ENCODE results near the gene ACP6.

ACP6 gene

DNA sequence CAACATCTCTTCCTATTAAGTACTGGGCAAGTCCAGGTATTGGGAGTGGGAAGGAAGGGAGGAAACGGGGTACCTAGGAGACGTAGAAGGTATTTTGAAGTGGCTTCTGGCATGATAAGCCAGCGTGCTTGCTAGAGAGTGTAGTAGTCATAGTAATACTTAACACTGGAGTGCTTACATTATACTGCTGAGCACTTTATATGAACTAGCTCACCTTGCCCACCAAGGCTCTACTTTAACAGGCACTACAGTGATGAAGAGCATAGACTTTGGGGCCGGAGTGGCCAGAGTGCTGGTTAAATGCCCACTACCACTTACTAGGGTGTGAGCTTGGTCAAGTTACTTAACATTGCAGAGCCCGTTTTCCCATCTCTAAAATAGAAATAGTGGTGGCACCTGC is 61.7 kb downstream of the ACP6 start:
- no peak overlapping the region for H2AFZ ChIP-seq (ENCODE audit: low read length, unreplicated experiment)
- no peaks in the 10 kb centered on the region for H3K27me3 ChIP-seq (ENCODE audit: insufficient read depth, low read length)
- H3K4me3 ChIP-seq (ENCODE audit: low read depth, low read length), result no peak overlapping the region
- no peaks in the 10 kb centered on the region for H3K79me2 ChIP-seq (ENCODE audit: control insufficient read depth, insufficient read depth, low read length, unreplicated experiment)
- no peak overlapping the region for H3K27ac ChIP-seq (ENCODE audit: low read depth, low read length)
- H3K36me3 ChIP-seq (ENCODE audit: insufficient read depth, low read length), result peaks cover 16% of the 10 kb centered on the region
- H3K4me1 ChIP-seq (ENCODE audit: control insufficient read depth, insufficient read depth, low read length, unreplicated experiment), result no peaks in the 10 kb centered on the region

DNA sequence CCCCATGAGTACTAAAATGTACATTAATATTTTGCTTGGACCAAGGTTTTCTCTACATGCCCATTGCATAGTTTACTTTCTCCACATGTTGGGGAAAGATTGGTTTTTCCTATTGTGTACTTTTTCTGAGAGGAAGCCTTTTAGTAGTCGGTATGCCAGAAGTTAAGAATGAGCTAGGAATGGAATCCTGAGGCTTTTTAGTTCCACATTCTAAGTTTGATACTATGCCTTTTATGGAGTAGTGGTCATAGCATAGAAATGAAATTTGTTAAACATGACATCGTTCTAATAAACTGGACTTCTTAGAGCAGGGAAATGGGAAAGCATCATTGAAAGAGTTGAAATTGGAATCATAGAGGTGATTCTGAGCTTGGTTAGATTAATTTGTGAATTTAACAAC is 64.7 kb downstream of the ACP6 start:
- H3K4me1 ChIP-seq (ENCODE audit: control insufficient read depth, insufficient read depth, low read length, unreplicated experiment), result peaks cover 7% of the 10 kb centered on the region
- H3K36me3 ChIP-seq (ENCODE audit: insufficient read depth, low read length), result peaks cover 10% of the 10 kb centered on the region
- H2AFZ ChIP-seq (ENCODE audit: low read length, unreplicated experiment), result no peak overlapping the region
- H3K27me3 ChIP-seq (ENCODE audit: insufficient read depth, low read length), result no peaks in the 10 kb centered on the region
- H3K4me3 ChIP-seq (ENCODE audit: low read depth, low read length), result no peak overlapping the region
- no peak overlapping the region for H3K27ac ChIP-seq (ENCODE audit: low read depth, low read length)
- H3K79me2 ChIP-seq (ENCODE audit: control insufficient read depth, insufficient read depth, low read length, unreplicated experiment), result no peaks in the 10 kb centered on the region

DNA sequence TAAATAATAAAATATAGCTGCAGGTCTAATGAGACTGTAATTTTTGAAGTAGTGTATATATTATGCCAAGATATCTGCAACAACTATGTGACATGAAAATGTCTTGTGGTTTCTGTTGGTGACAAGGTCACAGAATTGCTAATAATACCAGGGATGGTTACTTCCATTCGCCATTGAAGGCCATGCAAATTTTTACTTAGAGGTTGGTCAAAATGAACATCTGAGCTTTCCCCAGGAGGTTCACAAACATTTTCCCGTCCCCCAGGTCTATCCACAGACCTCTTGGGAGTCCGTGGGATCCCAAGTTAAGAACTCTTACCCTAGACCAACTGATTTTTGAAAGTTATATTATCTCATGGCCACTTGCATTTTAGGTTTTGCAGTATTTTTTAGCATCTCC is 66.3 kb downstream of the ACP6 start:
- Histone ChIP-seq H3K27ac (ENCODE audit: low read depth, low read length) (no peak overlapping the region), H3K79me2 (ENCODE audit: control insufficient read depth, insufficient read depth, low read length, unreplicated experiment) (no peaks in the 10 kb centered on the region), H3K4me3 (ENCODE audit: low read depth, low read length) (no peak overlapping the region)

DNA sequence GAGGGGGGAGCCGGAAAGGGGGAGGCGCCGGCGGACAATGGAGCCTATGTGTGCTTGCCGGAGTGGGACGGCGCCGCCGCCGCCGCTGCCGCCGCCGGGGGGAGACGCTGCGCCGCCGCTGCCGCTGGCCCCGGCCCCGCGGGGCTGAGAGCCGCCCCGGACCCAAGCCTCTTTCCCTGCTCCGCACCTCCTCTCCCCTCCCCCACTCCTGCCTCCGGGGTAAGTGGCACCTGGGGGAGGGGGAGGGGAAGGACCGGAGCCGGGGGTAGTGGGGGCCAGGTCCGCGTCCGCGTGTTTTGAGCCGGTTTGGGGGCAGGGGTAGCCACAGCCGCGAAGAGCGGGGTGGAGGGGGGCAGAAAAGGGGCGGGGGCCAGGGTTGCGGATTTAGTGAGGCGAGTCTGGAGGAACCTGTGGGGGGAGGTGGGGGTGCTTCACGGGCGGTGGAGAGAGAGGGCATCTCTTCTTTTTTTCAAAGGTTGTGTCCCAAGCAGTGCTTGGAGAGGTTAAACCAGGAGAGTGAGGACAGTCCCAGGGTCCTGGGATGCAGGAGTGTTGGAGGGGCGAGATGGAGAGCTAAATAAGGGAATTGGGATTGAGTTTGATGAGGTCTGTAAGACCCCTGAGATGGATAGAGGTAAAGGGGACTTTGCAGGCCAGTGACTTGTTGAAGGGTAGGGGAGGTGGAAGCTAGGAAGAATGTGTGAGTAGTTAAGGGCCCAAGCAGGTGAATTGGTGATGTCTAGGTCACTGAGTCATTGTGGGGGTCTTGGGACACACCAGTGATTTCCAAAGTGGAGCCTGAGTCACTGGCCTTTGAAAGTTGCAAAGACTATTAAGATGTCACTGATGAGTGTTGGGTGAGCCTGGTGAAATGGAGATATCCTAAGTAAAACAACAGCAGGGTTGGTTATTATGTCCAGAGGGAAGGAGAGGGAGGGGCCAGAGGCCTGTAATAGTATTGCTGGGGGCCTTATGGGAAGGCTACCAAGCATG is 69.9 kb downstream of the ACP6 start:
- Histone ChIP-seq H3K79me2 (ENCODE audit: control insufficient read depth, insufficient read depth, low read length, unreplicated experiment) (no peaks in the 10 kb centered on the region), H2AFZ (ENCODE audit: low read length, unreplicated experiment) (peak overlapping the region; percentile 72), H3K4me1 (ENCODE audit: control insufficient read depth, insufficient read depth, low read length, unreplicated experiment) (peaks cover 12% of the 10 kb centered on the region), H3K27me3 (ENCODE audit: insufficient read depth, low read length) (peaks cover 22% of the 10 kb centered on the region), H3K36me3 (ENCODE audit: insufficient read depth, low read length) (no peaks in the 10 kb centered on the region), H3K4me3 (ENCODE audit: low read depth, low read length) (peak overlapping the region; percentile 81), H3K27ac (ENCODE audit: low read depth, low read length) (no peak overlapping the region)

More for the DNA sequence above, 66.3 kb downstream of the ACP6 start:
- Histone ChIP-seq H3K36me3 (ENCODE audit: insufficient read depth, low read length) (peaks cover 10% of the 10 kb centered on the region), H3K4me1 (ENCODE audit: control insufficient read depth, insufficient read depth, low read length, unreplicated experiment) (peaks cover 7% of the 10 kb centered on the region), H3K27me3 (ENCODE audit: insufficient read depth, low read length) (no peaks in the 10 kb centered on the region), H2AFZ (ENCODE audit: low read length, unreplicated experiment) (no peak overlapping the region)

DNA sequence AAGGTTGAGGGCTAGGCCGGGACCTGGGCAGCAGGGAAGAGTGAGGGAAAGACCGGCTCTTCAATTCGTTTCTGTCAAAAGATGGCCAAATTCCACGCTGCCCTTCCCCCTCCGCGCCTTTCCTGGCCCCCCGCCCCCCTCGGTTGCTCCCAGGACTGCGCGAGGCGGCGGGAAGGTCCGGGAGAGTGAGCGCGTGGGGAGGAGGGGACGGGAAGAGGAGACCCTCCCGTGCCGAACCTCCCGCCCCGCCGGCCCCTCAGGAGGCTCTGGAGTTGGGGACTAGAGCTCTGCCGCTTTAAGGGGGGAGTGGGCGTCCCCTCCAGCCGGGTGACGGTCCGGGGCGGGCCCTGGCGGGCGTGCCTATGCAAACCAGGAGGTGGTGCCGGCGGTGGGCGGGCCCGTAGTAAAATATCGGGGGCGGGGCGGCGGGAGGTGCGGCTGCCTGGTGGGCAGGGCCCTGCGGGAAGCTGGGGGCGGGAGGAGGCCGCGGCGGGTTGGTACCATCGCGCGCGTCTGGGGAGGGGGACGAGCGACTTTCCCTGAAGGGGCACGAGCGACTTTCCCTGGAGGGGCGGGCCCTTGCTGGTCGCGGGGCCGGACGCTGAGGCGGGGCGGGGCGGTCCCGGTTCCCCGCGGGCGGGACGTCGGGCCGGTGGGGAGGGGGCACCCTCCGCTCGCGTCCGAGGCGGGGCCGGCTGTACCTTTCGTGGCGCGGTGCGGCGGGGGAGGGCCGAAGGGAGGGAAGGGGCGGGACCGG is 70.8 kb downstream of the ACP6 start:
- Histone ChIP-seq H3K27ac (ENCODE audit: low read depth, low read length) (no peak overlapping the region), H3K4me1 (ENCODE audit: control insufficient read depth, insufficient read depth, low read length, unreplicated experiment) (peaks cover 12% of the 10 kb centered on the region), H3K36me3 (ENCODE audit: insufficient read depth, low read length) (no peaks in the 10 kb centered on the region), H3K27me3 (ENCODE audit: insufficient read depth, low read length) (peaks cover 30% of the 10 kb centered on the region), H2AFZ (ENCODE audit: low read length, unreplicated experiment) (peak overlapping the region; percentile 74), H3K79me2 (ENCODE audit: control insufficient read depth, insufficient read depth, low read length, unreplicated experiment) (no peaks in the 10 kb centered on the region), H3K4me3 (ENCODE audit: low read depth, low read length) (peak overlapping the region; percentile 81)

DNA sequence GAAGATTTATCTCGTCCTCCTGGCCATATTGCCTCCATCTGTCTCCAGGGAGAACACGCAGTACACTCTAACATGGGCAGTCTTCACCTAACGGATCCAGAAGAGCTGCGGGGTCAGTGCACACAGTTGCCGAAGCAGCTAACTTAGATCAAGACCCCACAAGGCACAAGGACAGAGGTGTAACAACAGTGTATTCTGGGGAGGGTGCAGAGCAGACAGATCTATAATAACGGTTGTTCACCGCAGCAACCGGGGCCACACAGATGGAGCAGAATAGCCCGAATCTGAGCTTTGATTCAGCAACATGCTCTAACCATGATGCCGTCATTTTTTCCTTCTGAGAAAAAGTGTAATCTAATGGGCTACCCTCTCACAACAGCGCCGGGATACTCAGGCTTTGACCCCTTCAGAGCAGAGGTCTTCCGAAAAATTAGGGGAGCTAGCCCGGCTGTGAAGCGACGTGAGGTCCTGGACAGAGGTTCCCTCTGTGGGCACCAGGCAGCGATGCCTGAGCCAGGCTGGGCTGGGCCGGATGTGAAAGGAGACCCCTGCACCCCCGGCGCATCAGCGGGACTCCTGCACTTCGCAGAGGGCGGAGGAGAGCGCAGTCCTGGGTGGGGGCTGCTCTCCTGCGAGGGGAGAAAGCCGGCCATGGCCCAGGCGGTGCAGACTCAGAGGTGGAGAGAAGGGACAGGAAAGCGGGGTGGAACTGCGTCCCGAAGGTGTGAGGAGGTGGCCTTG is 71.5 kb downstream of the ACP6 start:
- Histone ChIP-seq H3K4me1 (ENCODE audit: control insufficient read depth, insufficient read depth, low read length, unreplicated experiment) (peaks cover 12% of the 10 kb centered on the region), H3K27ac (ENCODE audit: low read depth, low read length) (no peak overlapping the region), H2AFZ (ENCODE audit: low read length, unreplicated experiment) (peak overlapping the region; percentile 74), H3K27me3 (ENCODE audit: insufficient read depth, low read length) (peaks cover 34% of the 10 kb centered on the region), H3K36me3 (ENCODE audit: insufficient read depth, low read length) (no peaks in the 10 kb centered on the region), H3K4me3 (ENCODE audit: low read depth, low read length) (peak overlapping the region; percentile 81), H3K79me2 (ENCODE audit: control insufficient read depth, insufficient read depth, low read length, unreplicated experiment) (no peaks in the 10 kb centered on the region)

DNA sequence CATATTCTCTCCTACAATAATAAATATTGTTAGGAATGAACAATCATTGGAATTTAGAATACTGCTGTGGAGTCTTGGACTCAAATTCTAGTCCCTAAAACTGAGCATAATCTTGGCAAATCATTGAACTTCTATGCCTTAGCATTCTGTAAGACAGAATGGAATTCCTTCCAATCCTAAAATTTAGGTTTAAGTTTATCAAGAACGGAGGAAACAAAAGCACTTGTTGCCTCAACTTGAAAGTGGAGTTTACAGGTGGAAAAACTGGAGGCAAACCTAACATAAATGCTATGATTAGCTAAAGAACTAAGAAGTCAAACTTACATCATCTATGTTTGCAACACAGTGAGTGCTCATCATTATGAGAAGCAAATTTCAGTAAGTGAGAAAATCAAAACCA is 73.3 kb downstream of the ACP6 start:
- Histone ChIP-seq H2AFZ (ENCODE audit: low read length, unreplicated experiment) (no peak overlapping the region), H3K27me3 (ENCODE audit: insufficient read depth, low read length) (peaks cover 39% of the 10 kb centered on the region), H3K4me3 (ENCODE audit: low read depth, low read length) (no peak overlapping the region), H3K4me1 (ENCODE audit: control insufficient read depth, insufficient read depth, low read length, unreplicated experiment) (peaks cover 12% of the 10 kb centered on the region), H3K79me2 (ENCODE audit: control insufficient read depth, insufficient read depth, low read length, unreplicated experiment) (no peaks in the 10 kb centered on the region), H3K27ac (ENCODE audit: low read depth, low read length) (no peak overlapping the region), H3K36me3 (ENCODE audit: insufficient read depth, low read length) (no peaks in the 10 kb centered on the region)
